GM21825 (cell line): ENCODE results near the gene GLT8D1.
"Not testable (repeated sequence)": the region's sequence is repeated elsewhere in the genome, so short reads cannot be mapped to it uniquely, and the experiment has no call there.

Experiments
- ATAC-seq: cut with Tn5 transposase; IDR thresholded peaks from one replicate; pipeline ENCODE4 v1.9.1; 2021; ENCODE audit warnings: mild to moderate bottlenecking, moderate library complexity; ENCODE audit not compliant: unreplicated experiment

The GLT8D1 gene, protein sequence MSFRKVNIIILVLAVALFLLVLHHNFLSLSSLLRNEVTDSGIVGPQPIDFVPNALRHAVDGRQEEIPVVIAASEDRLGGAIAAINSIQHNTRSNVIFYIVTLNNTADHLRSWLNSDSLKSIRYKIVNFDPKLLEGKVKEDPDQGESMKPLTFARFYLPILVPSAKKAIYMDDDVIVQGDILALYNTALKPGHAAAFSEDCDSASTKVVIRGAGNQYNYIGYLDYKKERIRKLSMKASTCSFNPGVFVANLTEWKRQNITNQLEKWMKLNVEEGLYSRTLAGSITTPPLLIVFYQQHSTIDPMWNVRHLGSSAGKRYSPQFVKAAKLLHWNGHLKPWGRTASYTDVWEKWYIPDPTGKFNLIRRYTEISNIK

DNA sequence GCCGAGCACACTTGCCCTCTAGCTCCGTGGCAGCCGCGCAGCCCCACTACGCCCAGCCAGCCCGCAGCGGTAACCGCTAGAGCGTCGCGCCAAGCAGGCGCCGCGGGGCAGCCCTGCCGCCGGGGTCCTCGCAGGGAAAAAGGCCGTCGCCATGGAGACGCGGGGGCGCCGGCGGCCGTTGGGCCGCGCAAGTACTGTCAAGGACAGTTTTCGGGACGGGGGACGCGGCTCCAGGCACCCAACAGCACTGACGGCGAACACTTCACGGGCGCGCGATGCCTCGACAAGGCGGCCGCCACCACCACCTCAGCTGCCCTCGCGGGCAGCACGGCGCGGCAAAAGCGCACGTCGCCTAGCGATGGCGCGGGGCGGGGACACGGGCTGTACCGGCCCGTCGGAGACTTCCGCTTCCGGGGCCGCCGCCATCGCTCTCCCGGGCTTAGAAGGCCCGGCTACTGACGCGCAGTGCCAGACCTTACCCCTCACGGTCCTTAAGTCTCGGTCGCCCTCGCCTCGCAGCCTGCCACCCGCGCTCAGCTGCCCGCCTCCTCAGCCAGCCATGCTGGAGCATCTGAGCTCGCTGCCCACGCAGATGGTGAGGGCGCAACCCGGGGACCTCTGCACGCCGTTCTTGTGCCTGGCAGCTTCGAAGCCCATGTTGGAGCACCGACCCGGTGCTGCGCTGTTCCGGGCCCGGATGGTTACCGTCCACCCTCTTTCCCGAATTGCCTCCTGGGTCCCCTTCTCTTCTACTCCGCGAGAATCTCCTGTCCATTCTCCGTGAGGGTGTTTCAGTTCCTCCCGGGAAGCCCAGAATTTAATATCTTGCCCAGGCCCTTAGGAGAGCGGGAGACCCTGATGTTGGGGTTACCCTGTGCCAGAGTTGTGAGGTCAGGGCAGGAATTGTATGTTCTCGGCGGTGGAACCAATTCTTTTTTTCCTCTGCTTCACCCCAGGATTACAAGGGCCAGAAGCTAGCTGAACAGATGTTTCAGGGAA lies at the start of gene GLT8D1, which contains the start of gene SPCS1:
Gene GLT8D1, minus strand, starts transcription at position 104 of the 999 bp plus-strand sequence. CDS start 5,331 bp downstream, outside the sequence.
Gene SPCS1, plus strand, starts transcription at position 419 of the 999 bp plus-strand sequence. Its CDS starts 141 bp downstream, at position 560.
- ATAC-seq: peak; percentile 67

DNA sequence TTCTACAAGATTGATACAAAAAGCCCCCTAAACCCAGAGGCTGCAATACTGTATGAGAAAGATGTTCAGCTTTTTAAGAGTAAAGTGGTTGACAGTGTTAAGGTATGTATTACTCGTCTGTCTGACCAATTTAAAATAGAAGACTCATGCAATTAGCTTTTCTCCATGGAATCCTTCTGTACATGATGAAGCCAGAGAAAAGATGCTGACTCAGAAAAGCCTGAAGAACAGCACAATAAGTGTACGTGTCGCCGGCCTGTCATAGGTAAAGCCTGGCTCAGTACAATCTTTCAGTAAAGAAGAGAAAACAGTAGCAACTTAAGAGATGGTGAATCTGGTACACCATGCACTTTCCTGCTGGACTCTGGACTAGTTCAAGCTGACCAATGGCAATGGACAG lies 48.8 kb upstream of the GLT8D1 start:
- ATAC-seq: no peak

DNA sequence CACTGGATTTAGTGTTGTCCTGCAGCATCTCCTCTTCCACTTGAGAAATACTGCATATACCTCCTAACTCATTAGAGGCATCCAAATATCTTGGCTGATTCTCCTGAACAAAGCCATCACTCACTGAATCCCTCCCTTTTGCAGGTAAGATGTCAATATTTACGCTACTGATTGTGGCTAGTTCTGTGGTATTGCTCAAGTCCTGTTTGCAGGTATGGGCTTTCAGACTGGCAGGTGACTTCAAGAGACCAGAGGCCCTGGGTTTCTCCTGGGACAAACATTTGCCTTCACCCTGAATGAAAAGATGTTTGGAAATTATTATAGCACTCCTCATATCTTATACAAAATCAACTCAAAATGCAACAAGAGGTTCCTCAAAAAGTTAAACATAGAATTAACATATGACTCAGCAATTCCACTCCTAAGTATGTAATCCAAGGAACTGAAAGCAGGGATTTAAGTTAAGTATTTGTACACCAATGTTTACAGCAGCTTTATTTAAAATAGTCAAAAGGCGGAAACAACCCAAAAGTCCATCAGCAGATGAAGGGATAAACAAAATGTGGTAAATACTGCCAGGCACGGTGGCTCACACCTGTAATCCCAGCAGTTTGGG lies 46.6 kb upstream of the GLT8D1 start:
- no peak for ATAC-seq

DNA sequence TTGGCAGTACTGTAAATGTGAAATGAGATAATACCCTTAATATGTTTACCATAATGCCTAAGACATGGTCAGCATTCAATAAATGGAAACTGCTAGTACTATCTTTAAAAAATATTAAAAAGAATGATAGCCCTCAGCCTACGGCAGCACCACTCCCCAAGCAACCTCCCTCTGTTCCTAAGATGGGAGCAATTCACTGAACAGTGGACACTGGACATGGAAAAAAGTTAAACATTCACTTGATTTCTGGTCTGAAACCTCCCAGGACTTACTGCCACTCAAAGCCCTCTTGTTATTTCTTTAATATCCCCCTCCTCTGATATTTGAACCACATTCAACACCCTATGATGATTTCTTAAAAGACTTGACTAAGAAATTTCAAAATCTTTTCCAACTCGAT lies 38.1 kb upstream of the GLT8D1 start:
- no peak for ATAC-seq

DNA sequence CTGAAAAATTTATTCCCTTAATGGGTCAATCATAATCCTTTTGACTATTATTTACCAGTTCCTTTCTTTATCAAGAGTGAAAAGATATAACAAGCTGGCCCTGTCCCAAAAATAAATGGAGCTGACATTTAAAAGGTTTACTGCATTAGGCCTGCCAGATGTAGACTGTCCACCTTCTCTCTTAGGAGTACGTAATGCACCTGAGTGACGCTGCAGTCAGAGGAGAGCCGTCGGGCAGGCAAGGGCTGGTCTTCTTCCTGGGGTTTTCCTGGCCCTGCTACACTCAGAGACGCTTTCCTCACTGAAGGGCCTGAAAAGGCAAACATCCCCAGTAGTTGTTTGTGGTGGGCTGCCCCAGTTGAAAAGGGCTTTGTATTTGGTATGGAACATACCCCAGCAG lies 37.6 kb upstream of the GLT8D1 start:
- ATAC-seq: no peak

DNA sequence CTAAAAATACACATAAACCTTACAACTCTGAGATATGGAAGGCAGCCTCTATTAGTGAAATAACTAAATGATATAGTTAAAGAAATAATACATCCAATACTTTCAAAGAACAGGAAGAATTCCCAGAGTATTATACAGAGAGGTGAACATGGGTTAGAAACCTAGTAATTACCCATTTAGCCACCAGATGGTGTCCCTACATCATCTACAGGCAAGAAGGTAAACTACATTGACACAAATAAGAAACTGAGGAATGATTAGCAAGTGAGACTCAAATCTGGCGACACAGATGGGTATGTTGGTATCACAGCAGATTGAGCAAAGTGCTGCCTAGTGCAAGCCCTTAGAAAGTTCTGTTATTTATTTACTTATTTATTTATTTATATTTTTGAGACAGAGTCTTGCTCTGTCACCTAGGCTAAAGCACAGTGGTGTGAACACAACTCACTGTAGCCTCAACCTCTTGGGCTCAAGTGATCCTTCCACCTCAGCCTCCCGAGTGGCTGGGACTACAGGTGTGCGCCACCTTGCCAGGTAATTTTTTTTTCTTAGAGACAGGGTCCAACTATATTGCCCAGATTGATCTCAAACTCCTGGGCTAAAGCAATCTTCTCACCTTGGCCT lies 36.9 kb upstream of the GLT8D1 start:
- no peak for ATAC-seq

DNA sequence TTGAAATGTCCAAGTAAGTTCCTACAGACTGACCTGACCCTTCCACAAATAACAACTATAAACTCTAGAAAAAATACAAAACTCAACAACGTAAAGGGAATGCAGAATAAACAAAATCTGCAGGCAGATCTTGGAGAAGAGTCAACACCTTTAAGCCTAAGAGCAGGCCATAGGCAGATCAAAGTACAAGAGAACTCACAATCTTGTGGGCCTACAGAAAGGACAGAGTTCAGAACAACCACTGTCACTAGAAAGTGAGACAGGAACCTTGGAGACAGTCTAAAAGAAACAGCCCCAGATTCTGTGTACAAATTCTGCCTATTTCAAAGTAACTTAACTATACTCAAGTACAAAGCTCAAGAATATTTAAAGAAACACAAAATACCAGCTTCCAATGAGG lies 34.1 kb upstream of the GLT8D1 start:
- ATAC-seq: no peak

DNA sequence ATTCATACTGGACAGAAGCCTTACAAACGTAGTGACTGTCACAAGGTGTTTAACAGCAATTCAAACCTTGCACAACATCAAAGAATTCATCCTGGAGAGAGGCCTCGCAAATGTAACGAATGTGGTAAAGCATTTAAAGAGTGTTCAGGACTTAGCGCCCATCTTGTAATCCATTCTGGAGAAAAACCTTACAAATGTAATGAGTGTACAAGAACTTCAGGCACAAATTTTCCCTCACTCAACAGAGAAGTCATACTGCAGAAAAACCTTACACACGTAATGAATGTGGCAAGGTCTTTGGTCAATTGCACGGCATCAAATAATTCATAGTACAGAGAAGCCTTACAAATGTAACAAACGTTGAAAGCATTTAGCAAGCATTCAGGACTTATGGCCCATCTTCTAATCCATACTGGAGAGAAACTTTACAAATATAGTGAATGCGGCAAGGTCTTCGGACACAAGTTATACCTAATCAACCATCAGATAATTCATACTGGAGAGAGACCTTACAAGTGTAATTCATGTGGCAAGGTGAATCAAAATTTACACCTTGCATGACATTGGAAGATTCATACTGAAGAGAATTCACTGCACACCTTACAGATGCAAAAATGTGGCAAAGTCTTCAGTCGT lies 27.8 kb upstream of the GLT8D1 start:
- no peak for ATAC-seq

DNA sequence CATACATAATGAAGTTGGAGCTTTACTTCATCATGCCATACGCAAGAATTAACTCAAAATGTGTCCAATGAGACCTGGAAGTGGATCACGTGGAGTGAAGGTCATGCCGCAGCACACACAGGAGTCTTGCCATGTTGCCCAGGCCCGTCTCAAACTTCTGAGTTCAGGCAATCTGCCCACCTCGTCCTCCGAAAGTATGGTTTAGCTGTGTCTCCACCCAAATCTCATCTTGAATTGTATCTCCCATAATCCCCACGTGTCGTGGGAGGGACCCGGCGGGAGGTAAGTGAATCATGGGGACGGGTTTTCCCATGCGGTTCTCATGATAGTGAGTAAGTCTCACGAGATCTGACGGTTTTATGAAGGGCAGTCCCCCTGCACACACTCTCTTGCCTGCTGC lies 26.0 kb upstream of the GLT8D1 start:
- no peak for ATAC-seq

DNA sequence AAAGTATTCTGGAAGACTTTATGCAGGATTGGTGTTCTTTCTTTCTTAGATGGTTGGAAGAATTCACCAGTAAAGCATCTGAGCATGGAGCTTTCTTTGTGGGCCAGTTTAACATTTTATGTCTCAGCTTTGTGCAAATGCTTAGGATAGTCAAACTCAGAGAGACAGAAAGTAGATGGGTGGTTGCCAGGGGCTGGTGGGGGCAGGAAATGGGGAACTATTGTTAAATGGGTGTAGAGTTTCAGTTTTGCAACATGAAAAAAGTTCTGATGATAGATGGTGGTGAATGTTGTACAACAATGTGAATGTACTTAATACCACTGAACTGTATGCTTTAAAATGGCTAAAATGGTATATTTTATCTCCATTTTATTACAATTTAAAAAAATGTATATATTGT lies 25.1 kb upstream of the GLT8D1 start:
- no peak for ATAC-seq

DNA sequence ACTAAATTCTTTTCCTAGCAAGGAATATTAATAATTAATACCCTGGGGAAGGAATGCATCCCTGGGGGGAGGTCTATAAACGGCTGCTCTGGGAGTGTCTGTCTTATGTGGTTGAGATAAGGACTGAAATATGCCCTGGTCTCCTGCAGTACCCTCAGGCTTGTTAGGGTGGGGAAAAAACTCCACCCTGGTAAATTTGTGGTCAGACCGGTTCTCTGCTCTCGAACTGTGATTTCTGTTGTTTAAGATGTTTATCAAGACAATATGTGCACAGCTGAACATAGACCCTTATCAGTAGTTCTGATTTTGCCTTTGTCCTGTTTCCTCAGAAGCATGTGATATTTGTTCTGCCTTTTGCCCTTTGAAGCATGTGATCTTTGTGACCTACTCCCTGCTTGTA lies 23.2 kb upstream of the GLT8D1 start:
- ATAC-seq: not testable (repeated sequence)

DNA sequence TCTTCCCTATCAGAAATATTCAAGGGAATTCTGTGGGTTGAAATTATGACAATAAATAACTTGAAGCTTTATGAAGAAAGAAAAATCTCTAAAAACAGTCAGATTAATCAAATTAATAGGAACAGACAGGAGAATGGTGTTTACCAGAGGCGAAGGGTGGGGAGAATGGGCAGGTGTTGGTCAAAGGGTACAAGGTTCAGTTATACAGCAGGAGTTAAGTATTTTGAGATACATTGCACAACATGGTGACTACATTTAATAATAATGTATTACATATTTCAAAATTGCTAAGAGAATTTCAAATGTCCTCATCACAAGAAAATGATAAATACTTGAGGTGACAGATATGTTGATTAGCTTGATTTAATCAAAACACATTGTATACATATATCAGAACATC lies 18.9 kb upstream of the GLT8D1 start:
- no peak for ATAC-seq

DNA sequence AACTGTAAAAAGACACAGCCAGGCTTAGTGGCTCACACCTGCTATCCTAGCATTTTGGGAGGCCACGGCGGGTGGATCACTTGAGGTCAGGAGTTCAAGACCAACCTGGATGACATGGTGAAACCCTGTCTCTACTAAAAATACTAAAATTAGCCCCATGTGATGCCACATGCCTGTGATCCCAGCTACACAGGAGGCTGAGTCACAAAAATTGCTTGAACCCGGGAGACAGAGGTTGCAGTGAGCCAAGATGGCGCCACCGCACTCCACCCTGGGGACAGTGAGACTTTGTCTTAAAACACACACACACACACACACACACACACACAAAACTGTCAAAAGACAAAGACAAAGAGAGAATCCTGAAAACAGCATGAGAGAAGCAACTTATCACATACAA lies 18.3 kb upstream of the GLT8D1 start:
- ATAC-seq: no peak

DNA sequence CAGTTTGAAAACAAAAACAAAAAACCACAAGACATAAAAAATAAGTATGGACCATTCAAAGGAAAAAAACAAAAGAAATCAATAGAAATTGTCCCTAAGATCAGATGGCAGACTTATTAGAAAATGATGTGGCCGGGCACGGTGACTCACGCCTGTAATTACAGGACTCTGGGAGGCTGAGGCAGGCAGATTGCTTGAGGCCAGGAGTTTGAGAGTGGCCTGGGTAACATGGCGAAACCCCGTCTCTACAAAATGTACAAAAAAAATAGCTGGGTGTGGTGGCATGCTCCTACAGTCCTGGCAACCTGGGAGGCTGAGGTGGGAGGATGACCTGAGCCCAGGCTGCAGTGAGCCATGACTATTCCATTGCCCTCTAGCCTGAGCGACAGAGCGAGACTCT lies 16.9 kb upstream of the GLT8D1 start:
- no peak for ATAC-seq

DNA sequence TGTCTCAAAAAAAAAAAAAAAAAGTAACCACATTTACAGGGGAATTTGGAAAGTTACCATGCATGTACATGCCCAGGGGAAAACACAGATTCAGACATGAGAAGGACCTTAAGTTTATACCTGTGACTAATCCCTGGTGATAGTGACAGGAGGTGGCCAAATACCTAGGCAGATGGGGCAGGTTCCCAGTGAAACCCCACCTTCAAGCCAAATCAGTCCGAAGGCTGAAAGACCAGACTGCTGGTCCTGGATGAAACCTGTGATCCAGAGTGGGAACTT lies 16.1 kb upstream of the GLT8D1 start:
- peak; percentile 33 for ATAC-seq

DNA sequence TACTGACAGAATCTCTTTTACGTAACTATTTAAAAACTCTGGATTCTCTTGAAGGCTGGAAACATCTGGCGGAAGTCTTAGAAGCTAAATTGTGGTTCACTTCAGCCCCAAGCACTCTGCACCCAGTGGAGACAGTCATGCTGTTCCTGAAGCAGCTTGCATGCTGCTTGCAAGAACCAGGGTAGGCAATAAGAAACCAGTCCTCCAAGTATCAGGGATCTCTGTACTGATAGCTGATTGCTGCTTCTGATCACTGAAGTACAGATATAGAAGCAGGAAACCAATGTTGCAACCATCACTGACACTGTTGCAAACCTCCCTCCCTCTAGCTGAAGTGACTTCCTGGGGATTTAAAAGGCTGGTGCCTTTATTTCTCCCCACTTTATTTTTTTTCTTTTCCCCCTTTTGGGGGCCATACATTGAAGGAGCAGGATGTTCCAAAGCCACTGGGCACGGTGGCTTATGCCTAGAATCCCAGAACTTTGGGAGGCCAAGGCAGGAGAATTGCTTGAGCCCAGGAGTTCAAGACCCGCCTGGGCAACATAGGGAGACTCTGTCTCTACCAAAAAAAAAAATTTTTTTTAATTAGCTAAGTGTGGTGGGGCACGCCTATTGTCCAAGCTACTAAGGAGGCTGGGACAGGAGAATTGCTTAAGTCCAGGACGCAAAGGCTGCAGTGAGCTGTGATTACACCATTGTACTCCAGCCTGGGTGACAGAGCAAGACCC lies 15.6 kb upstream of the GLT8D1 start:
- peak; percentile 50 for ATAC-seq

DNA sequence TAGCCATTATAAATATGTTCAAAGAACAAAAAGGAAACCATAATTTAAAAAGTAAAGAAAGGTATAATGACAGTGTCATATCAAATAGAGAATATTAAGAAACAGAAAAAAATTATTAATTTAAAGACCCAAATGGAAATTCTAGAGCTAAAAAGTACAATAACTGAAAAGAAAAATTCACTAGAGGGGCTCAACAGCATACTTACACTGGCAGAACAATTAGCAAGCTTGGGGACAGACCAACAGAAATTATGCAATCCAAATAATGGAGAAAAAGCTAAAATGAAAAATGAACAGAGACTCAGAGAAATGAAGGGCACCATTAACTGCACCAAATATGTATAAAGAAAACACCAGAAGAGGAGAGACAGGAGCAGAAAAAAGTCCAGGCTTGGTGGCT lies 14.0 kb upstream of the GLT8D1 start:
- no peak for ATAC-seq

DNA sequence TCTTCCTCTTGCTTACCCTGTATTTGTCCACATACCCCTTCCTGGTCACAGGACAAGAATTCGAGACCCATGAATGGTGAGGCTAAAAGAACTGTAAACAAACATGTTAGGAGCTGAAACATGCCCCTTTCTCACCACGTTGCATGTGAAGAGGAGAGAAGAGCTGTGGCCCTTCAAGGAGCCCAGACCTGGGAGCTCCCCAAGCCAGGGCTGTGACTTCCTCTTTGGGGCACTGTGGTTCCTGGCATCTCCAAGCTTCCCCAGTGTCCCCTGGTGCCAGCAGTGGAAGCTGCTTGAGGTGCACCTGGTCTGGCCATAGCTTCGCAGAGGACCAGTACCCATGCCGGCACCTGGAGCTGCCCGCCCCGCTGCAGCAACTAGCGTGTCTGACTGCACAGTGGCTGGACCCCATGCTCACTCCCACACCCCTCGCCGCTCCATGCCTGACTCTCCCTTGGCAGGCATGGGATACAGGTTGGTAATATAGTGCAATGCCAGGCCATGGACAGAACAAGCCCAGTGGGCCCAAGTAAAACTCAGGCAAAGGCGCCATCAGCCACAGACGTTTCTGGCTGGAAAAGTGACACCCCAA lies 10.2 kb upstream of the GLT8D1 start:
- ATAC-seq: no peak
